IMR-90 (cell line): ENCODE results near the gene NRIP3. TPM values are rescaled to one million over a fixed set of nuclear protein-coding genes. Genes with fewer than 3 reads are reported as not detected.

Experiments used
- ATAC-seq: fragments of 200-7000 bp; cut with Tn5 transposase; 2 replicates; pipeline ENCODE4 v1.9.1; 2020; ENCODE audit warnings: low read depth, mild to moderate bottlenecking, moderate library complexity
- BruUV-seq: library from RNA; stranded (reverse); fragments of 400-500 nt; replicated peaks from 2 replicates; lab custom pipeline; 2021; lab: Mats Ljungman, UMichigan
- CTCF ChIA-PET: fragments of 300-600 bp; formaldehyde crosslinking; extraction: SDS; loops from one replicate; lab custom pipeline; 2021; ENCODE audit warnings: antibody characterized with exemption; lab: Yijun Ruan, JAX
- POLR2A ChIA-PET: fragments of 300-600 bp; sonication (Branson Sonifier 250); formaldehyde crosslinking; loops from one replicate; lab custom pipeline; 2022; ENCODE audit warnings: antibody characterized with exemption; ENCODE audit not compliant: unreplicated experiment; lab: Charles Lee
- DNase-seq: peaks from one replicate; pipeline ENCODE4 v3.0.0; 2013
- H2AFZ ChIP-seq: replicated peaks from 2 replicates; pipeline ENCODE3; 2013; ENCODE audit warnings: low read length, mild to moderate bottlenecking; ENCODE audit not compliant: poor library complexity
- H2AK5ac ChIP-seq: 2 replicates; pipeline ENCODE4 v1.6.1; 2013; ENCODE audit warnings: low read depth, low read length, inconsistent platforms
- H2AK9ac ChIP-seq: replicated peaks from 2 replicates; pipeline ENCODE3; 2013; ENCODE audit warnings: mild to moderate bottlenecking, low read depth, low read length, moderate library complexity; ENCODE audit not compliant: poor library complexity
- H2BK120ac ChIP-seq: 2 replicates; pipeline ENCODE4 v1.6.1; 2013; ENCODE audit warnings: low read depth, low read length, inconsistent platforms
- H2BK15ac ChIP-seq: 3 replicates; pipeline ENCODE4 v1.6.1; 2013; ENCODE audit warnings: low read depth, low read length, inconsistent platforms
- H2BK20ac ChIP-seq: 2 replicates; pipeline ENCODE4 v1.6.1; 2013; ENCODE audit warnings: low read depth, mild to moderate bottlenecking, inconsistent platforms, low read length, moderate library complexity
- H2BK5ac ChIP-seq: 2 replicates; pipeline ENCODE4 v1.6.1; 2013; ENCODE audit warnings: mild to moderate bottlenecking, low read depth, low read length, inconsistent platforms; ENCODE audit not compliant: poor library complexity, severe bottlenecking
- H3K14ac ChIP-seq: replicated peaks from 2 replicates; pipeline ENCODE4 v1.6.1; 2013; ENCODE audit warnings: low read depth, low read length, inconsistent platforms
- H3K18ac ChIP-seq: 2 replicates; pipeline ENCODE4 v1.6.1; 2013; ENCODE audit warnings: low read depth, low read length, control low read depth
- H3K23ac ChIP-seq: 2 replicates; pipeline ENCODE4 v1.6.1; 2013; ENCODE audit warnings: low read depth, low read length, inconsistent platforms
- H3K27ac ChIP-seq: 2 replicates; pipeline ENCODE4 v1.5.1; 2013; ENCODE audit warnings: mild to moderate bottlenecking, control low read depth, low read length; ENCODE audit not compliant: insufficient read depth
- H3K27me3 ChIP-seq: 2 replicates; pipeline ENCODE4 v1.6.1; 2013; ENCODE audit warnings: low read length; ENCODE audit not compliant: control insufficient read depth, insufficient read depth
- H3K36me3 ChIP-seq: 2 replicates; pipeline ENCODE4 v1.6.1; 2013; ENCODE audit warnings: low read length, mixed read lengths; ENCODE audit not compliant: control insufficient read depth, insufficient read depth
- H3K4ac ChIP-seq: 2 replicates; pipeline ENCODE4 v1.6.1; 2013; ENCODE audit warnings: low read depth, low read length, inconsistent platforms
- H3K4me1 ChIP-seq: 2 replicates; pipeline ENCODE4 v1.6.1; 2013; ENCODE audit warnings: low read length, mixed read lengths; ENCODE audit not compliant: control insufficient read depth, insufficient read depth
- H3K4me2 ChIP-seq: 2 replicates; pipeline ENCODE4 v1.6.1; 2013; ENCODE audit warnings: low read depth, mild to moderate bottlenecking, control low read depth, low read length, moderate library complexity
- H3K4me3 ChIP-seq: 2 replicates; pipeline ENCODE4 v1.5.1; 2013; ENCODE audit warnings: low read depth, mild to moderate bottlenecking, control low read depth, low read length, moderate library complexity; ENCODE audit not compliant: insufficient read depth
- H3K56ac ChIP-seq: 2 replicates; pipeline ENCODE4 v1.6.1; 2013; ENCODE audit warnings: low read length, inconsistent platforms; ENCODE audit not compliant: insufficient read depth; ENCODE audit errors: extremely low read depth
- H3K79me1 ChIP-seq, 2 experiments: 2 replicates each; pipeline ENCODE4 v1.6.1; 2013; ENCODE audit warnings: low read length in 2 of 2, inconsistent platforms in 1 of 2, low read depth in 1 of 2
- H3K9ac ChIP-seq: 2 replicates; pipeline ENCODE4 v1.6.1; 2013; ENCODE audit warnings: low read depth, low read length, control low read depth
- H3K9me1 ChIP-seq: 2 replicates; pipeline ENCODE4 v1.6.1; 2013; ENCODE audit warnings: low read length, inconsistent platforms; ENCODE audit not compliant: insufficient read depth
- H3K9me3 ChIP-seq: 2 replicates; pipeline ENCODE4 v1.6.1; 2013; ENCODE audit warnings: low read length; ENCODE audit not compliant: control insufficient read depth, insufficient read depth
- H4K20me1 ChIP-seq: 2 replicates; pipeline ENCODE4 v1.6.1; 2013; ENCODE audit warnings: low read length, inconsistent platforms; ENCODE audit not compliant: insufficient read depth
- H4K5ac ChIP-seq: 2 replicates; pipeline ENCODE4 v1.6.1; 2013; ENCODE audit warnings: mild to moderate bottlenecking, low read depth, low read length, control low read depth
- H4K8ac ChIP-seq, 2 experiments: 2 replicates each; pipeline ENCODE4 v1.6.1; 2013; ENCODE audit warnings: low read depth in 2 of 2, low read length in 2 of 2, control low read depth in 1 of 2, inconsistent platforms in 1 of 2
- H4K91ac ChIP-seq: 2 replicates; pipeline ENCODE4 v1.6.1; 2013; ENCODE audit warnings: low read depth, low read length, inconsistent platforms; ENCODE audit not compliant: insufficient read depth
- FOS ChIP-seq: fragments of 150-350 bp; IDR thresholded peaks from 2 replicates; pipeline ENCODE4 v1.6.1; 2016; ENCODE audit warnings: low read depth, low read length
- MAZ ChIP-seq: IDR thresholded peaks from 2 replicates; pipeline ENCODE4 v1.6.1; 2012; ENCODE audit warnings: low read depth, mild to moderate bottlenecking, low read length, improper control_type of control experiment, moderate library complexity, borderline replicate concordance
- RCOR1 ChIP-seq: IDR thresholded peaks from 2 replicates; pipeline ENCODE4 v1.6.1; 2012; ENCODE audit warnings: mild to moderate bottlenecking, low read length, improper control_type of control experiment; ENCODE audit not compliant: insufficient replicate concordance
- SMC3 ChIP-seq: fragments of 150-350 bp; IDR thresholded peaks from 2 replicates; pipeline ENCODE4 v1.6.1; 2016; ENCODE audit warnings: low read depth, mild to moderate bottlenecking, antibody characterized with exemption, low read length, moderate library complexity
- WGBS, 2 experiments: methylation state at CpG; one replicate each; pipeline versions ENCODE4 v1.1.5 to v1.1.7; 2013; ENCODE audit warnings: missing lambda C conversion rate in 2 of 2; ENCODE audit not compliant: insufficient read length in 1 of 2; ENCODE audit errors: extremely low coverage in 2 of 2; 5-methylcytosine and 5-hydroxymethylcytosine counted together
- dilution Hi-C: fragments of 300-500 bp; cut with HindIII; formaldehyde crosslinking; loops from one replicate; pipeline ENCODE4 v1.14.3; 2018; ENCODE audit warnings: low sequenced_read_pairs; ENCODE audit not compliant: unreplicated experiment
- in situ Hi-C: fragments of 300-500 bp; cut with MboI; formaldehyde crosslinking; loops from 3 replicates; pipeline ENCODE4 v1.14.3; 2019; ENCODE audit warnings: low sequenced_read_pairs, inconsistent platforms, mixed read lengths
- intact Hi-C: fragments of 100-400 bp; cut with micrococcal nuclease; formaldehyde crosslinking; loops from 2 replicates; pipeline ENCODE4 v1.10.0; 2022
- polyA plus RNA-seq, 3 experiments: library from polyadenylated mRNA; depleted of rRNA; stranded (reverse); fragments of >200 nt; gene quantifications; 2 replicates each; pipeline ENCODE4 v1.2.3, GENCODE V29; 2012; ENCODE audit warnings: low replicate concordance in 1 of 3
- total RNA-seq: library from RNA; depleted of rRNA; stranded (reverse); fragments of >200 nt; gene quantifications from 2 replicates; pipeline ENCODE4 v1.2.3, GENCODE V29; 2012
- TF ChIP-seq, protein P1 (sequence below): fragments of 150-350 bp; IDR thresholded peaks from 2 replicates; pipeline ENCODE4 v1.6.1; 2016; ENCODE audit warnings: low read depth, mild to moderate bottlenecking, low read length, moderate library complexity, borderline replicate concordance

The NRIP3 gene
- total and polyA plus RNA-seq, 2 of the 4 experiments (the other 2 are of a cell fraction), result 11.5 to 43.6 TPM

DNA sequence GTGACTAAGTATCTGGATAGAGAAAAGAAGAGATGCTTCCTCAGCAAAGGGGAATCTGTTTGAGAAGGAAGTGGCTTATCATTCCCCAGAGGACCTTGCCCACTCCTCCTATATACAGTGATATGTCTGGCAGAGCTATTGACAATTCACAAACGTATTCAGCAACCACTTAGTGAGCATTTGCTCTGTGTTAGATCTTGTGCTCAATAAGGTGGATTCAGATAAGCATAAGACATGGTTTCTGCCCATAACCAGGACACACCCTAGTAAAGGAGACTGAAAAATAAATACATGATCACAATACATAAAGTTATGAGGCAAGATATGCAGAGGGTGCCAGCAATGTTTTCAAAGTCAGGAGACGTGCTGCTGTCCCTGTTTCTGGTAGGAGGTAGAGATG, 41.0 kb downstream of the NRIP3 start:
- Histone ChIP-seq H3K79me1 (peaks cover 25 to 55% of the 10 kb centered on the region in 2 experiments), H2BK5ac (no peak overlapping the region), H3K4ac (no peak overlapping the region), H3K18ac (no peak overlapping the region), H3K4me3 (no peak overlapping the region), H3K36me3 (no peaks in the 10 kb centered on the region), H2AK9ac (no peak overlapping the region), H3K9ac (no peak overlapping the region), H3K4me2 (peak overlapping the region; percentile 34), H3K14ac (no peak overlapping the region), H3K23ac (peak overlapping the region; percentile 20; the same call in 1 of the 2 replicates), H3K27ac (no peak overlapping the region), H4K8ac (peak overlapping the region in 1 of 2 experiments; percentile 10; a peak in 1 of 4 replicates), H2BK120ac (no peak overlapping the region), H3K9me1 (0 out of 2 replicates have a peak, but pooled peaks cover 4% of the 10 kb centered on the region), H2AFZ (no peak overlapping the region), H2BK15ac (no peak overlapping the region), H2BK20ac (no peak overlapping the region), H3K4me1 (peaks cover 8% of the 10 kb centered on the region), H2AK5ac (no peak overlapping the region), H4K20me1 (no peaks in the 10 kb centered on the region), H4K5ac (no peak overlapping the region), H3K56ac (no peak overlapping the region), H3K9me3 (no peaks in the 10 kb centered on the region), H3K27me3 (no peaks in the 10 kb centered on the region), H4K91ac (no peak overlapping the region)
- in situ Hi-C loops, result loop anchor here (25.0 kb wide), 1 partner anchor 726 kb away; no protein-coding TSS in a partner anchor
- DNase-seq (no peak), ATAC-seq (no peak)
- intact Hi-C loops, result loop anchor here (5.0 kb wide), 1 partner anchor 91 kb away; no protein-coding TSS in a partner anchor
- dilution Hi-C loops, result no loop called here
- no peak for TF ChIP-seq FOS
- no peak for TF ChIP-seq MAZ
- TF ChIP-seq RCOR1, result no peak
- no peak for TF ChIP-seq SMC3
- TF ChIP-seq, protein P1, sequence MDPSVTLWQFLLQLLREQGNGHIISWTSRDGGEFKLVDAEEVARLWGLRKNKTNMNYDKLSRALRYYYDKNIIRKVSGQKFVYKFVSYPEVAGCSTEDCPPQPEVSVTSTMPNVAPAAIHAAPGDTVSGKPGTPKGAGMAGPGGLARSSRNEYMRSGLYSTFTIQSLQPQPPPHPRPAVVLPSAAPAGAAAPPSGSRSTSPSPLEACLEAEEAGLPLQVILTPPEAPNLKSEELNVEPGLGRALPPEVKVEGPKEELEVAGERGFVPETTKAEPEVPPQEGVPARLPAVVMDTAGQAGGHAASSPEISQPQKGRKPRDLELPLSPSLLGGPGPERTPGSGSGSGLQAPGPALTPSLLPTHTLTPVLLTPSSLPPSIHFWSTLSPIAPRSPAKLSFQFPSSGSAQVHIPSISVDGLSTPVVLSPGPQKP, result no peak
- ChIA-PET CTCF (interaction anchor here (1.8 kb wide), 1 partner anchor 175 kb away, joined by 5 read pairs; no protein-coding TSS in a partner anchor), POLR2A (no interaction called here)
- no TSS peak for BruUV-seq
- no CpG with 5 or more reads among the region's 2 CpGs for WGBS, 2 experiments
